DOHH2 (cell line): ENCODE measurements around the gene BBOF1.
A peak's percentile ranks its signal among the peaks of the same experiment; 100 is the strongest.

Experiments
- H3F3A ChIP-seq: fragments of 200-600 bp; sonication (generic), shearing (Covaris generic); 2 replicates; pipeline ENCODE4 v1.6.0; 2016; ENCODE audit warnings: antibody characterized with exemption, mild to moderate bottlenecking; ENCODE audit not compliant: control insufficient read depth, insufficient read depth
- H3K27ac ChIP-seq: fragments of 200-600 bp; sonication (generic); 2 replicates; pipeline ENCODE4 v1.5.1; 2014; ENCODE audit warnings: low read depth, mild to moderate bottlenecking, low read length, moderate library complexity
- H3K27me3 ChIP-seq: fragments of 200-600 bp; sonication (generic); 2 replicates; pipeline ENCODE4 v1.6.1; 2014; ENCODE audit warnings: mild to moderate bottlenecking, low read length, mixed read lengths; ENCODE audit not compliant: control insufficient read depth
- H3K36me3 ChIP-seq: fragments of 200-600 bp; sonication (generic); 2 replicates; pipeline ENCODE4 v1.6.1; 2014; ENCODE audit warnings: mild to moderate bottlenecking, low read length, moderate library complexity, mixed read lengths; ENCODE audit not compliant: control insufficient read depth
- H3K4me1 ChIP-seq: fragments of 200-600 bp; sonication (generic); 2 replicates; pipeline ENCODE4 v1.6.1; 2014; ENCODE audit warnings: mild to moderate bottlenecking, low read length, mixed read lengths; ENCODE audit not compliant: control insufficient read depth
- H3K4me2 ChIP-seq: fragments of 200-600 bp; sonication (generic); 2 replicates; pipeline ENCODE4 v1.6.0; 2014; ENCODE audit warnings: mild to moderate bottlenecking, low read length, moderate library complexity
- H3K4me3 ChIP-seq: fragments of 200-600 bp; sonication (generic); 2 replicates; pipeline ENCODE4 v1.5.1; 2014; ENCODE audit warnings: mild to moderate bottlenecking, low read length, mixed read lengths
- H3K79me2 ChIP-seq: fragments of 200-600 bp; sonication (generic); 2 replicates; pipeline ENCODE4 v1.6.1; 2014; ENCODE audit warnings: mild to moderate bottlenecking, low read length, mixed read lengths; ENCODE audit not compliant: control insufficient read depth
- H3K9me2 ChIP-seq: fragments of 200-600 bp; sonication (generic); replicated peaks from 2 replicates; pipeline ENCODE4 v1.6.1; 2014; ENCODE audit warnings: mild to moderate bottlenecking, low read length, mixed read lengths; ENCODE audit not compliant: control insufficient read depth
- H3K9me3 ChIP-seq: fragments of 200-600 bp; sonication (generic); 2 replicates; pipeline ENCODE4 v1.6.1; 2014; ENCODE audit warnings: antibody characterized with exemption, low read length, mixed read lengths; ENCODE audit not compliant: control insufficient read depth, insufficient read depth
- H4K20me1 ChIP-seq: fragments of 200-600 bp; sonication (generic); 2 replicates; pipeline ENCODE4 v1.6.0; 2014; ENCODE audit warnings: low read depth, mild to moderate bottlenecking, antibody characterized with exemption, low read length, moderate library complexity; ENCODE audit not compliant: control insufficient read depth, insufficient read depth
- CTCF ChIP-seq: fragments of 200-600 bp; sonication (generic); IDR thresholded peaks from one replicate; pipeline ENCODE4 v1.5.1; 2014; ENCODE audit warnings: antibody characterized with exemption, mild to moderate bottlenecking, low read depth, low read length; ENCODE audit not compliant: poor library complexity, severe bottlenecking
- EZH2phosphoT487 ChIP-seq: fragments of 200-600 bp; sonication (generic); IDR thresholded peaks from 2 replicates; pipeline ENCODE4 v1.6.1; 2017; ENCODE audit warnings: borderline replicate concordance, mild to moderate bottlenecking, antibody characterized with exemption, low read length, moderate library complexity, mixed read lengths

The BBOF1 gene

DNA sequence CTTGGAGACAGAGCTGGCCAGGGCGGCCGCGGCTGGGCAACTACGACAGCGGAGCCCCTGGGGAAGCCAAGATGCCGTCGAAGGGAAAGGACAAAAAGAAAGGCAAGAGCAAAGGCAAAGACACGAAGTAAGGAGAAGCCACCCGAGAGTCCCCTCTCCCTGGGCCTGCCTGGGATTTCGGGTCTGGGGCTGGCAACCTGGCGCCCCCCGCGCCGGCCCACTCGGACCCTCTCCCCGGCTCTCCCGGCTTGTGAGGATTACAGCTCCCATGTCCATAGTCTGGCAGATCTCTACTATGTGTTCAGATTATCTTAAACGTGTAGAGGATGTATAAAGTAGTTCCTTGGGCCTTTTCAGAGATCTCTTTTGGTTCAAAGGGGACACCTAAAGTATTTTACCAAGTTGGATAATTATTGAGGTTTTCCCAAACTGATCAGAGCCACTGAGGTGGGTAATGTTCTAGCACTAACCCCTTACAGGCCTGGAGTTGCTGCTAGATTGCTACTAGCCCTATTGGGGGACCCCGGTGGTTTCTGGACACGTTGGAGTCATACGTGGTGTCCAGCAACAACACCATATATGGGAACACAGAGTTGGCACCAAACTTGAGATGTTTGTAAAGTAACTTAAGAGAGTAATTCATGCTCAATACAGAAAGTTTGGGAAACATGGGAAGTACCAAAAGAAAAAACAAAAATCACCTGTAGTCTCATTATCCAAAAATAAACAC lies 424 bp downstream of the BBOF1 start:
- Histone ChIP-seq H4K20me1 (no peaks in the 10 kb centered on the region), H3K9me3 (no peaks in the 10 kb centered on the region), H3K4me2 (peak overlapping the region; percentile 86), H3K4me3 (peak overlapping the region; percentile 100), H3K27ac (no peak overlapping the region), H3K4me1 (peaks cover 10% of the 10 kb centered on the region), H3K79me2 (peaks cover 10% of the 10 kb centered on the region), H3F3A (peaks cover 3% of the 10 kb centered on the region; the same call in 1 of the 2 replicates), H3K36me3 (peaks cover 8% of the 10 kb centered on the region; the same call in 1 of the 2 replicates), H3K27me3 (no peaks in the 10 kb centered on the region), H3K9me2 (no peaks in the 10 kb centered on the region)
- TF ChIP-seq CTCF, result no peak
- TF ChIP-seq EZH2phosphoT487, result no peak

DNA sequence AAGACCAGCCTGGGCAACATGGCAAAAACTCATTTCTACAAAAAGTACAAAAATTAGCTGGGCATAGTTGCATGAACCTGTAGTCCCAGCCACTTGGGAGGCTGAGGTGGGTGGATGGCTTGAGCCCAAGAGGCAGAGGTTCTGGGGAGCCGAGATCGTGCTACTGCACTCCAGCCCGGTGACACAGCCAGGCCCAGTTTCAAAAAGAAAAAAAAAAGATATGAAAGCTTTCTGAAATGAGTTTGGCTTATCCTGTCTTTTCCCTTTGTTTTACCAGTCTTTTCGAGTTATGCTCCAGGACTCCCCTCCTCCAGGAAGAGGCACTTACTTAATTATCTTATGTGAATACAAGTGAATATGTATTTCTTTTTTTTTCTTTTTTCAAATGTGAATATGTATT lies 3.2 kb downstream of the BBOF1 start:
- Histone ChIP-seq H3K27ac (no peak overlapping the region), H3K4me3 (no peak overlapping the region), H3K27me3 (no peaks in the 10 kb centered on the region), H3K4me2 (no peak overlapping the region), H3F3A (no peaks in the 10 kb centered on the region), H3K9me2 (no peaks in the 10 kb centered on the region), H4K20me1 (no peaks in the 10 kb centered on the region), H3K4me1 (peaks cover 10% of the 10 kb centered on the region), H3K79me2 (peaks cover 10% of the 10 kb centered on the region), H3K36me3 (peaks cover 5% of the 10 kb centered on the region; the same call in 1 of the 2 replicates), H3K9me3 (no peaks in the 10 kb centered on the region)
- TF ChIP-seq EZH2phosphoT487 (no peak), CTCF (no peak)

DNA sequence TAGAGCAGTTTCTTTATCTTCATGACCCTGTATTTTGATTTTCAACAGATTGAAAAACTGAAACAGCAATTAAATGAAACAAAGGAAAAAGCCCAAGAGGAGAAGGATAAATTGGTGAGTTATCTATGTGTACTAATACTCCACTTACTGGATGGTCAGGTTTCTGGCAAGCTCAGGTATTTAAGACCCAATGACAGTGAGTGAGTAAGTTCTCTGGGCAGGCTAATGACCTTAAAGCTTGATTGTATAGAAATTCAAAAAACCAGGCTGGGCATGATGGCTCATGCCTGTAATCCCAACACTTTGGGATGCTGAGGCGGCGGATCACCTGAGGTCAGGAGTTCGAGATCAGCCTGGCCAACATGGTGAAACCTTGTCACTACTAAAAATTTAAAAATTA lies 10.0 kb downstream of the BBOF1 start:
- Histone ChIP-seq H4K20me1 (no peaks in the 10 kb centered on the region), H3K9me2 (no peaks in the 10 kb centered on the region), H3K79me2 (no peaks in the 10 kb centered on the region), H3K4me3 (no peak overlapping the region), H3F3A (peaks cover 8% of the 10 kb centered on the region), H3K27me3 (no peaks in the 10 kb centered on the region), H3K9me3 (no peaks in the 10 kb centered on the region), H3K36me3 (no peaks in the 10 kb centered on the region), H3K4me2 (no peak overlapping the region), H3K4me1 (peaks cover 10% of the 10 kb centered on the region), H3K27ac (no peak overlapping the region)
- no peak for TF ChIP-seq CTCF
- no peak for TF ChIP-seq EZH2phosphoT487
